ENCODE results near the gene KIRREL3. TPM values are rescaled to one million over a fixed set of nuclear protein-coding genes. Genes with fewer than 3 reads are reported as not detected.

KIRREL3 gene
- total and polyA plus RNA-seq, 3 donors from 2014 or later = 1.0 to 1.1 (median 1.1) TPM

DNA sequence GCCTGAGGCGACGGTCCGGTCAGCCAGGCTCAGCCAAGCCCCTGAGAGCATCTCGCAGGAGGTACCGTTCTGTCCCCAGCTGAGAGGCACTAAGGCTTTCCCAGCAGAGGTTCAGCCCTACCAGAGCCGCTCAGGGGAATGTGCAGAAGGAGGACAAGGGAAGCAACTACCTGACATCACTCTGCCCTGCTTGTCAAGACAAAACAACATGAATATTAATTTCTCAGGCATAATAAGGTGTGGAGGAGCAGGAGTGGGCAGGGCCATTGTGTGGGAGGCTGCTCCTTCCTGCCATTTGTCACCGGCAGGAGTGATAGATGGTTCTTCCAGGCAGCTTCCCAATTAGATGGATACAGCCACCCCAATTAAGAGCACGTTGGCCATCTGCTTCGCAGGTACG, 181.4 kb downstream of the KIRREL3 start:
- WGBS, 2 donors = 79 to 83% methylated on average over 10 of the region's 10 CpGs
- Histone ChIP-seq H3K27me3 (no peaks in the 10 kb centered on the region), H3K4me3 (no peak overlapping the region), H3K9me3 (no peaks in the 10 kb centered on the region), H3K4me1 (no peaks in the 10 kb centered on the region), H3K36me3 (ENCODE audit: low read depth, missing control alignments) (no peaks in the 10 kb centered on the region), H3K27ac (no peak overlapping the region)
- intact Hi-C loops (cut with DNase I; ENCODE audit: low total_unique reads) = no loop called here
- no peak for DNase-seq
- TF ChIP-seq POLR2A (IDR thresholded peaks at IDR 0.05) = no peak
- TF ChIP-seq, protein P1, sequence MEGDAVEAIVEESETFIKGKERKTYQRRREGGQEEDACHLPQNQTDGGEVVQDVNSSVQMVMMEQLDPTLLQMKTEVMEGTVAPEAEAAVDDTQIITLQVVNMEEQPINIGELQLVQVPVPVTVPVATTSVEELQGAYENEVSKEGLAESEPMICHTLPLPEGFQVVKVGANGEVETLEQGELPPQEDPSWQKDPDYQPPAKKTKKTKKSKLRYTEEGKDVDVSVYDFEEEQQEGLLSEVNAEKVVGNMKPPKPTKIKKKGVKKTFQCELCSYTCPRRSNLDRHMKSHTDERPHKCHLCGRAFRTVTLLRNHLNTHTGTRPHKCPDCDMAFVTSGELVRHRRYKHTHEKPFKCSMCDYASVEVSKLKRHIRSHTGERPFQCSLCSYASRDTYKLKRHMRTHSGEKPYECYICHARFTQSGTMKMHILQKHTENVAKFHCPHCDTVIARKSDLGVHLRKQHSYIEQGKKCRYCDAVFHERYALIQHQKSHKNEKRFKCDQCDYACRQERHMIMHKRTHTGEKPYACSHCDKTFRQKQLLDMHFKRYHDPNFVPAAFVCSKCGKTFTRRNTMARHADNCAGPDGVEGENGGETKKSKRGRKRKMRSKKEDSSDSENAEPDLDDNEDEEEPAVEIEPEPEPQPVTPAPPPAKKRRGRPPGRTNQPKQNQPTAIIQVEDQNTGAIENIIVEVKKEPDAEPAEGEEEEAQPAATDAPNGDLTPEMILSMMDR (IDR thresholded peaks at IDR 0.05) = no peak

DNA sequence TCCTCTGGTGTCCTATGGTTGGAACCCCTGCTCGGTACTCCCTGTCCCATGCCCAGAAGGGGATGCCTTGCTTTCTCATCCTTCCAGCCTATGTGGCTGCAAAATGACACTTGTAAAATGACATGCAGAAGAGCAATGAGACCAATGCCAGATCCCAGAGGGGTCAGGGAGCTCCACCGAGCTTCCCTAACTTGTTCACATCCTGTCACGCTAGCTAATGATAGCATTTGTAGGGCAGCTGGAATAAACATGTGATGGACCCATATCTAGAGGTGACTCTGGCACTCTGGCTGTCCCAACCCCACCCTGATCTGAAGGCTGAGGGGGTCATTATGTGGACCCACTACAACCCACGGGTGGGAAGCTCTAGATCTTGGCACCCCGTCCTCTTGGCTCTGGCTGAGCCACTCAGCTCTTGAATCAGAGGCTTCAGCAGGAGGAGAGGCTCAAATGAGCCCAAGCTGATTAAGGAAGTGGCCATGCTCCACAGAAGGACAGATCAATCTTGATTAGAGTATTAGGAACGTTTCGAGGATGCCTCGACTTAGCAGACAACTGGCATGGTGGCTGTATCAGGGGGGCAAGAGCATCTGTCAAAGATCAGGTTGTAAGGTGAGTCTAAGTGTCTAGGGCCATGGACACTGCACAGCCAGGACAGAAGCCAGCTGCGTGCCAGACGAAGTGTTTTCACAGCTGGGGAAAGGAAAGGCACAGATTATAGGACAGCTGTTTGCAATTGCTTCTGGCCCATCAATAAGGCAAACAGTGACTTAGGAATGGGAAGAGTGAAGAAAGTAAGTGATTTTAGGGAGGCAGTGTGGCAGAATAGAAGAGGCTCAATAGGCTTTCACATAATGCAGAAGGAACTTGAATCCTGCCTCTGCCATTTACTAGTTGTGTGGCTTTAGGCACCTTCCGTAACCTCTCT, 182.8 kb downstream of the KIRREL3 start:
- no peaks in the 10 kb centered on the region for H3K4me1 ChIP-seq
- H3K27me3 ChIP-seq = no peaks in the 10 kb centered on the region
- TF ChIP-seq, protein P1 (IDR thresholded peaks at IDR 0.05) = no peak
- no peak for TF ChIP-seq POLR2A (IDR thresholded peaks at IDR 0.05)
- no peak overlapping the region for H3K27ac ChIP-seq
- no peaks in the 10 kb centered on the region for H3K9me3 ChIP-seq
- H3K4me3 ChIP-seq = no peak overlapping the region
- no peaks in the 10 kb centered on the region for H3K36me3 ChIP-seq (ENCODE audit: low read depth, missing control alignments)
- DNase-seq = no peak
- intact Hi-C loops (cut with DNase I; ENCODE audit: low total_unique reads) = no loop called here
- 66 to 68% methylated on average over 11 of the region's 11 CpGs for WGBS, 2 donors

DNA sequence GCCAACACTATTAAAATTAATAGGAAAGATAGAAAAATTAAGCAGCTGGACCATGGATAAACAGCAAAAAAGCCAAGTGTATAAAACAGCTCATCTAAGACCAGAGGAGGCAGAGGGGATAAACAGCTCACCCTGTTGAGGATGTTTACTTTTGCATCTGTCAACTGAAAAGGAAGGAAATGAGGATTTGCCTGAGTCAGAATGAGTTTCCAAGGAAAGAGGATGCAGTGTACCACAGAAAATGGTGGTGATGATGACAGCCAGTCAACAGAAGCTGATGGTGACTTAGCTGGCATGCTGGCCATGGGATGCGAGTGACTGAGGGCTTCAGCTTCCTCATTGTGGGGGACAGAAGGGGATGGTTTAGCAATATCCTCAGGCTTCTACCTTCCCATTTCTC, 183.5 kb downstream of the KIRREL3 start:
- WGBS, 2 donors = 89 to 100% methylated on average over 1 of the region's 1 CpG
- intact Hi-C loops (cut with DNase I; ENCODE audit: low total_unique reads) = no loop called here
- Histone ChIP-seq H3K4me1 (no peaks in the 10 kb centered on the region), H3K27me3 (no peaks in the 10 kb centered on the region), H3K27ac (no peak overlapping the region), H3K4me3 (no peak overlapping the region), H3K9me3 (no peaks in the 10 kb centered on the region), H3K36me3 (ENCODE audit: low read depth, missing control alignments) (no peaks in the 10 kb centered on the region)
- no peak for DNase-seq
- TF ChIP-seq, protein P1 (IDR thresholded peaks at IDR 0.05) = no peak
- no peak for TF ChIP-seq POLR2A (IDR thresholded peaks at IDR 0.05)

DNA sequence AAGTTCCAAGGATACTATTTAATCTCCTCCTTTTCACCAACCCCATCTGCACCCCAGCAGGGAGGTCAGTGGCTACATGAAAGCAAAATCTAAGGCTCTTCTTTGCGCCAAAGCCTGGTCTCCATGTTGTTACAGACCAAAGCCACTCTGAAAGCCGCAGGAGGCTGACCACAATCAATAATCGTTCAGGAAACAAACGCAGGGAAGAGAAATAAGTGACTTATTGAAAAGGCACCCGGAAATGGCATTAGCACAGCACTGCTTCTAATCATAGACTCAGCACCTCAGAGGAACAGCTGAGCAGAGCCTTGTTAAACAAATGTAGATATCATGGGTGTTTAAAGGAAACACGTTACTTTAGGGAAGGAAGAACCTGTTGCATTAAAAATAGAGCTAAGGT, 183.9 kb downstream of the KIRREL3 start:
- no peak overlapping the region for H3K4me3 ChIP-seq
- 53 to 60% methylated on average over 6 of the region's 6 CpGs for WGBS, 2 donors
- intact Hi-C loops (cut with DNase I; ENCODE audit: low total_unique reads) = no loop called here

More for the DNA sequence above, 183.9 kb downstream of the KIRREL3 start:
- Histone ChIP-seq H3K4me1 (no peaks in the 10 kb centered on the region), H3K27me3 (no peaks in the 10 kb centered on the region), H3K27ac (no peak overlapping the region), H3K36me3 (ENCODE audit: low read depth, missing control alignments) (no peaks in the 10 kb centered on the region), H3K9me3 (no peaks in the 10 kb centered on the region)
- DNase-seq = no peak
- TF ChIP-seq POLR2A (IDR thresholded peaks at IDR 0.05) = no peak
- TF ChIP-seq, protein P1 (IDR thresholded peaks at IDR 0.05) = no peak

Measured in testis (tissue), 3 donors.